PC-9 (cell line): ENCODE results near the gene TMEM200B. TPM values are rescaled to one million over a fixed set of nuclear protein-coding genes. Genes with fewer than 3 reads are reported as not detected.

Experiments
- total RNA-seq: library from RNA; stranded (reverse); gene quantifications from 2 replicates; pipeline ENCODE4 v1.2.3, GENCODE V29; 2021

The TMEM200B gene
- total RNA-seq, 1 experiment from 2014 or later = 1.1 TPM

Other genes with a start within 250 kb of the TMEM200B start
- gene EPB41, start 209.3 kb downstream of the TMEM200B start, total RNA-seq = 36.0 and 42.2 TPM in 2 replicates
- gene SRSF4, start 58.0 kb upstream of the TMEM200B start, total RNA-seq = 75.7 and 87.6 TPM in 2 replicates
- gene MECR, start 107.0 kb upstream of the TMEM200B start, total RNA-seq = 46.4 and 53.9 TPM in 2 replicates
- 31.4 and 44.3 TPM in 2 replicates for gene PTPRU, start 112.6 kb upstream of the TMEM200B start, total RNA-seq